ENCODE results near the gene DNASE1L1. TPM values are rescaled to one million over a fixed set of nuclear protein-coding genes. Genes with fewer than 3 reads are reported as not detected.

DNASE1L1 gene
- polyA plus RNA-seq, 3 donors = 26.2 to 64.5 (median 27.2) TPM

DNA sequence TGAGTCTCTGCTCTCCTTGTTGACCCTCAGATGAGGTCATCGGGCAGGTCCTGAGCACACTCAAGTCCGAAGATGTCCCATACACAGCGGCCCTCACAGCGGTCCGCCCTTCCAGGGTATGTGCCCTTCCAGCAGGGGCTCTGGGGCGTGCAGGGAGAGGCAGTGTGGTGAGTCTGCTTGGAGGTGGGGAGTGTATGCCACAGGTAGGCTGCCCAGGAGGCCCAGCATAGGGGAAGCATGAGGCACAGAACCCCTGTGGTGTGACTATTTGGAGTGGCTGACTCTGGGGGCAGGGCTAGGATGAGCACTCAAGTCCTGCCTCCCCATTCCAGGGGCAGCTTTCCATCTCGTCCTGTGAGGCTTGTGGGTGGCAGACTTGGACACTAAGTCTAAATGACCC, 24.6 kb upstream of the DNASE1L1 start:
- H3K36me3 Mint-ChIP-seq = peaks cover 40 to 45% of the 10 kb centered on the region in 2 donors
- WGBS (ENCODE audit: insufficient coverage) = 100% methylated on average over 1 of the region's 7 CpGs
- Histone ChIP-seq H2AFZ (ENCODE audit: insufficient read depth, low read depth, low read length, poor library complexity, severe bottlenecking) (no peak overlapping the region), H3K9ac (ENCODE audit: insufficient read depth, low read length, poor library complexity, severe bottlenecking) (no peak overlapping the region), H3K27me3 (ENCODE audit: control insufficient read depth in 2 of 2, insufficient read depth in 2 of 2, low read length in 2 of 2) (no peaks in the 10 kb centered on the region), H3K9me3 (replicated peaks in 1 of 2; ENCODE audit: control insufficient read depth in 1 of 2, insufficient read depth in 1 of 2, low read length in 2 of 2) (peaks cover 0 to 5% of the 10 kb centered on the region in 2 donors), H3K4me2 (replicated peaks; ENCODE audit: extremely low read depth, low read length, poor library complexity, severe bottlenecking) (no peak overlapping the region), H3K4me3 (replicated peaks in 1 of 3; ENCODE audit: low read depth in 2 of 3, low read length in 3 of 3) (no peak overlapping the region), H3K27ac (ENCODE audit: low read depth in 1 of 2, low read length in 2 of 2) (no peak overlapping the region), H4K20me1 (ENCODE audit: insufficient read depth, low read length) (no peaks in the 10 kb centered on the region), H3K36me3 (replicated peaks in 1 of 2; ENCODE audit: control insufficient read depth in 1 of 2, insufficient read depth in 2 of 2, low read length in 2 of 2) (peaks cover 38 to 41% of the 10 kb centered on the region in 2 donors), H3K79me2 (ENCODE audit: insufficient read depth, low read length) (peaks cover 51% of the 10 kb centered on the region), H3K4me1 (ENCODE audit: control insufficient read depth in 1 of 2, insufficient read depth in 2 of 2, low read length in 2 of 2) (peaks cover 46 to 54% of the 10 kb centered on the region in 2 donors)
- no peak for DNase-seq
- peaks cover 0 to 17% (median 11%) of the 10 kb centered on the region in 7 donors for H3K9me3 Mint-ChIP-seq
- H3K27ac Mint-ChIP-seq = peak overlapping the region in 2 of 7 donors; percentile 32 to 72
- TF ChIP-seq, protein P1, sequence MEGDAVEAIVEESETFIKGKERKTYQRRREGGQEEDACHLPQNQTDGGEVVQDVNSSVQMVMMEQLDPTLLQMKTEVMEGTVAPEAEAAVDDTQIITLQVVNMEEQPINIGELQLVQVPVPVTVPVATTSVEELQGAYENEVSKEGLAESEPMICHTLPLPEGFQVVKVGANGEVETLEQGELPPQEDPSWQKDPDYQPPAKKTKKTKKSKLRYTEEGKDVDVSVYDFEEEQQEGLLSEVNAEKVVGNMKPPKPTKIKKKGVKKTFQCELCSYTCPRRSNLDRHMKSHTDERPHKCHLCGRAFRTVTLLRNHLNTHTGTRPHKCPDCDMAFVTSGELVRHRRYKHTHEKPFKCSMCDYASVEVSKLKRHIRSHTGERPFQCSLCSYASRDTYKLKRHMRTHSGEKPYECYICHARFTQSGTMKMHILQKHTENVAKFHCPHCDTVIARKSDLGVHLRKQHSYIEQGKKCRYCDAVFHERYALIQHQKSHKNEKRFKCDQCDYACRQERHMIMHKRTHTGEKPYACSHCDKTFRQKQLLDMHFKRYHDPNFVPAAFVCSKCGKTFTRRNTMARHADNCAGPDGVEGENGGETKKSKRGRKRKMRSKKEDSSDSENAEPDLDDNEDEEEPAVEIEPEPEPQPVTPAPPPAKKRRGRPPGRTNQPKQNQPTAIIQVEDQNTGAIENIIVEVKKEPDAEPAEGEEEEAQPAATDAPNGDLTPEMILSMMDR (IDR thresholded peaks at IDR 0.05) = no peak
- no peak overlapping the region for H3K4me3 Mint-ChIP-seq
- peaks cover 0 to 15% (median 2%) of the 10 kb centered on the region in 3 donors for H3K27me3 Mint-ChIP-seq (ENCODE audit: low read depth in 3 of 3)
- intact Hi-C loops (cut with micrococcal nuclease) = no loop called here
- H3K4me1 Mint-ChIP-seq = peaks cover 45% of the 10 kb centered on the region

GRCh38 chrX:154432210-154432609, 23.2 kb upstream of the DNASE1L1 start:
- Histone ChIP-seq H3K9me3 (replicated peaks in 1 of 2; ENCODE audit: control insufficient read depth in 1 of 2, insufficient read depth in 1 of 2, low read length in 2 of 2) (no peaks in the 10 kb centered on the region), H4K20me1 (ENCODE audit: insufficient read depth, low read length) (no peaks in the 10 kb centered on the region), H2AFZ (ENCODE audit: insufficient read depth, low read depth, low read length, poor library complexity, severe bottlenecking) (no peak overlapping the region), H3K27me3 (ENCODE audit: control insufficient read depth in 2 of 2, insufficient read depth in 2 of 2, low read length in 2 of 2) (no peaks in the 10 kb centered on the region), H3K79me2 (ENCODE audit: insufficient read depth, low read length) (peaks cover 45% of the 10 kb centered on the region), H3K36me3 (replicated peaks in 1 of 2; ENCODE audit: control insufficient read depth in 1 of 2, insufficient read depth in 2 of 2, low read length in 2 of 2) (peaks cover 37 to 41% of the 10 kb centered on the region in 2 donors), H3K4me3 (replicated peaks in 1 of 3; ENCODE audit: low read depth in 2 of 3, low read length in 3 of 3) (no peak overlapping the region), H3K27ac (ENCODE audit: low read depth in 1 of 2, low read length in 2 of 2) (peak overlapping the region; percentile 78 to 92), H3K9ac (ENCODE audit: insufficient read depth, low read length, poor library complexity, severe bottlenecking) (no peak overlapping the region), H3K4me2 (replicated peaks; ENCODE audit: extremely low read depth, low read length, poor library complexity, severe bottlenecking) (no peak overlapping the region), H3K4me1 (ENCODE audit: control insufficient read depth in 1 of 2, insufficient read depth in 2 of 2, low read length in 2 of 2) (peaks cover 46 to 53% of the 10 kb centered on the region in 2 donors)
- TF ChIP-seq, protein P1 (IDR thresholded peaks at IDR 0.05) = no peak
- intact Hi-C loops (cut with micrococcal nuclease) = no loop called here
- WGBS (ENCODE audit: insufficient coverage) = 92% methylated on average over 4 of the region's 8 CpGs
- peaks cover 0 to 21% (median 10%) of the 10 kb centered on the region in 7 donors for H3K9me3 Mint-ChIP-seq
- H3K4me1 Mint-ChIP-seq = peaks cover 45% of the 10 kb centered on the region
- peaks cover 37 to 39% of the 10 kb centered on the region in 2 donors for H3K36me3 Mint-ChIP-seq
- DNase-seq = no peak
- peaks cover 0 to 11% (median 2%) of the 10 kb centered on the region in 3 donors for H3K27me3 Mint-ChIP-seq (ENCODE audit: low read depth in 3 of 3)
- peak overlapping the region in 1 of 2 donors; percentile 34 for H3K4me3 Mint-ChIP-seq
- H3K27ac Mint-ChIP-seq = peak overlapping the region in 5 of 7 donors; percentile 28 to 80 (median 62)
